HepG2 (cell line): ENCODE measurements around the gene MAN1A1. TPM values are rescaled to one million over a fixed set of nuclear protein-coding genes. Genes with fewer than 3 reads are reported as not detected.
A peak's percentile ranks its signal among the peaks of the same experiment; 100 is the strongest.

Experiments used
- ATRX ChIP-seq: sonication (generic); formaldehyde crosslinking; IDR thresholded peaks from 2 replicates; pipeline ENCODE4 v1.4.0; 2020; ENCODE audit warnings: missing genetic modification reagents, borderline replicate concordance
- FOXP4 ChIP-seq: sonication (generic); formaldehyde crosslinking; IDR thresholded peaks from 2 replicates; pipeline ENCODE4 v1.4.0; 2020; ENCODE audit warnings: missing genetic modification reagents
- HMGA1 ChIP-seq: sonication (generic); formaldehyde crosslinking; conservative IDR thresholded peaks from 2 replicates; pipeline ENCODE4 v1.4.0; 2020; ENCODE audit warnings: missing genetic modification reagents
- POGK ChIP-seq: sonication (generic); formaldehyde crosslinking; conservative IDR thresholded peaks from 2 replicates; pipeline ENCODE4 v1.8.0; 2022; ENCODE audit warnings: mild to moderate bottlenecking, moderate library complexity, missing genetic modification reagents
- RAD21 ChIP-seq: fragments of 450-650 bp; formaldehyde crosslinking; IDR thresholded peaks from 2 replicates; pipeline ENCODE4 v1.5.0; 2020; ENCODE audit warnings: mild to moderate bottlenecking
- SIN3A ChIP-seq: IDR thresholded peaks from 2 replicates; pipeline ENCODE4 v1.6.1; 2011; ENCODE audit warnings: low read depth, mild to moderate bottlenecking, control low read depth, low read length, borderline replicate concordance
- SKI ChIP-seq: fragments of 450-650 bp; IDR thresholded peaks from one replicate; pipeline ENCODE4 v1.6.1; 2018; ENCODE audit warnings: mild to moderate bottlenecking; ENCODE audit not compliant: partially characterized antibody
- SKIL ChIP-seq: sonication (generic); formaldehyde crosslinking; IDR thresholded peaks from 2 replicates; pipeline ENCODE4 v1.8.0; 2022; ENCODE audit warnings: missing genetic modification reagents, mild to moderate bottlenecking, moderate library complexity, borderline replicate concordance
- SRSF9 ChIP-seq: fragments of 200-400 bp; formaldehyde crosslinking; IDR thresholded peaks from 2 replicates; pipeline ENCODE4 v1.6.1; 2018; ENCODE audit warnings: borderline replicate concordance, mild to moderate bottlenecking, low read depth, low read length; ENCODE audit not compliant: insufficient read depth, poor library complexity, severe bottlenecking
- ZNF256 ChIP-seq: sonication (generic); formaldehyde crosslinking; conservative IDR thresholded peaks from 2 replicates; pipeline ENCODE4 v1.4.0; 2020; ENCODE audit warnings: missing genetic modification reagents
- ZNF333 ChIP-seq: sonication (generic); formaldehyde crosslinking; IDR thresholded peaks from 2 replicates; pipeline ENCODE4 v1.4.0; 2020; ENCODE audit warnings: mild to moderate bottlenecking, missing genetic modification reagents, borderline replicate concordance
- ZNF501 ChIP-seq: sonication (generic); formaldehyde crosslinking; IDR thresholded peaks from 2 replicates; pipeline ENCODE4 v1.5.1; 2020; ENCODE audit warnings: mild to moderate bottlenecking, moderate library complexity, missing genetic modification reagents
- ZNF569 ChIP-seq: sonication (generic); formaldehyde crosslinking; IDR thresholded peaks from 2 replicates; pipeline ENCODE4 v1.5.0; 2020; ENCODE audit warnings: mild to moderate bottlenecking, missing genetic modification reagents, moderate library complexity, borderline replicate concordance
- ZNF615 ChIP-seq: sonication (generic); formaldehyde crosslinking; IDR thresholded peaks from 2 replicates; pipeline ENCODE4 v1.5.0; 2020; ENCODE audit warnings: mild to moderate bottlenecking, missing genetic modification reagents, borderline replicate concordance
- ZNF619 ChIP-seq: sonication (generic); formaldehyde crosslinking; IDR thresholded peaks from 2 replicates; pipeline ENCODE4 v1.4.0; 2020; ENCODE audit warnings: mild to moderate bottlenecking, missing genetic modification reagents
- polyA plus RNA-seq, 8 experiments: library from polyadenylated mRNA; depleted of rRNA in 3 of 8; stranded (reverse) in 7 of 8; unstranded in 1 of 8; fragments of >200 nt; fragmentation: Illumina TruSeq in 4 of 8; extraction: Trizol in 4 of 8; gene quantifications; 2 replicates each; pipeline versions ENCODE4 v1.2.1 to v1.2.3, GENCODE V29; 2011 to 2016; ENCODE audit warnings: low read depth in 4 of 8, missing spikeins in 1 of 8, mixed read lengths in 1 of 8; ENCODE audit not compliant: insufficient read depth in 1 of 8
- total RNA-seq, 5 experiments: library from RNA; depleted of rRNA; stranded (reverse); fragments of >200 nt; fragmentation: Illumina TruSeq; extraction: Trizol; gene quantifications; 2 replicates each; pipeline ENCODE4 v1.2.3, GENCODE V29; 2016; ENCODE audit warnings: low read depth in 1 of 5
- TF ChIP-seq, protein P1 (sequence below): sonication (generic); formaldehyde crosslinking; IDR thresholded peaks from 2 replicates; pipeline ENCODE4 v1.4.0; 2020; ENCODE audit warnings: mild to moderate bottlenecking, missing genetic modification reagents
- TF ChIP-seq, protein P2 (sequence below): IDR thresholded peaks from 2 replicates; pipeline ENCODE4 v1.6.1; 2016; ENCODE audit warnings: mild to moderate bottlenecking, missing biosample characterization, missing genetic modification reagents

Gene MAN1A1
- total and polyA plus RNA-seq, 2 of the 13 experiments (the other 11 are each of a cell fraction or from before 2014, with no cell fraction given): 156 to 236 TPM

DNA sequence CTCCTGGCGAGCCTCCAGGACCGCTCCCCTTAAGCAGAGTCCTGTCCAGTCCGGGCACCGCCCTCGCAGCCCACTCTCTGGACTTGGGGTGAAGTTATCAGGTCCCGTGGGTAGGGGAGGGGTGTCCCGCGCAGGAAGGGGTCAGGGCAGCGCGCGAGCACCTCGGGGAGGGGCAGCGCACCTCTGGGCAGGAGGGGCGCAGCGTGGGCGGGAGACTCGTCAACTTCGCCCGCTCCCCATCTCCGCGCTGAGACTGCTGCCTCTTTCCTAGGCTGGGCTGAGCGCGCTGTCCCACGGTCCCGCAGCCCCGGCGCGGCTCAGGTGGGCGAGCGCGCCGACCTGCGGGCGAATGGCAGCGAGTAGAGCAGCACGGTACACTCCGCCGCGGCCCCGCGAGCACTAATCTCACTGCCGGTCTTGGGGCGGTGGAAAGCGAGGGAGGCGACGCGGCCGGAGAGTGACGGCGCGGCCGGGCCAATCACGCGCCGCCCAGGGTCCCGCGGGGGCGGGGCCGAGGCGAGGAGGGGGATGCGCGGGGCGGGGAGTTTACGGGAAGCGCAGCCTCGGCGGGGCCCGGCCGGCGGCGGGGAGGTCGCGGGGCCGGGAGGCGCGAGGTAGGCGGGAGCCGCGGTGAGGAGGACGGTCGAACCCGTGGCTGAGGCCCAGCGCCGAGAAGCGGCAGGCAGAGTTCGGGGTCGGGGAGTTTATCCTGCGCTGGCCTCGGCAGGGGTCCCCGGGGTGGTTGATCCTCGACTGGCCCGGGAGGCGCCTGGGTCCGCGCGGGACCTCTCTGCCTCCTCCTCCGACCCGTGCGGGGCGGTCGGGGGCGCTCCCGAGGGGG is at the start of gene MAN1A1 (continued):
- no peak for TF ChIP-seq SRSF9
- TF ChIP-seq POGK (CRISPR knock-in tag): peak; percentile 93
- peak; percentile 80 for TF ChIP-seq ZNF256
- TF ChIP-seq HMGA1 (CRISPR knock-in tag): no peak
- TF ChIP-seq RAD21 (CRISPR knock-in tag): peak; percentile 28; the same call in 1 of the 2 replicates
- TF ChIP-seq ZNF615 (CRISPR knock-in tag): no peak
- no peak; the same call in 1 of the 2 replicates for TF ChIP-seq ZNF333
- peak; percentile 93 for TF ChIP-seq ZNF619 (CRISPR knock-in tag)
- no peak for TF ChIP-seq SKI
- no peak for TF ChIP-seq ZNF569
- TF ChIP-seq SKIL: peak; percentile 91
- TF ChIP-seq FOXP4 (CRISPR knock-in tag): peak; percentile 46; the same call in 1 of the 2 replicates
- peak; percentile 96 for TF ChIP-seq ZNF501
- peak; percentile 73; the same call in 1 of the 2 replicates for TF ChIP-seq SIN3A
- TF ChIP-seq, protein P1, sequence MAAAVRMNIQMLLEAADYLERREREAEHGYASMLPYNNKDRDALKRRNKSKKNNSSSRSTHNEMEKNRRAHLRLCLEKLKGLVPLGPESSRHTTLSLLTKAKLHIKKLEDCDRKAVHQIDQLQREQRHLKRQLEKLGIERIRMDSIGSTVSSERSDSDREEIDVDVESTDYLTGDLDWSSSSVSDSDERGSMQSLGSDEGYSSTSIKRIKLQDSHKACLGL (CRISPR knock-in tag): peak; percentile 12; the same call in 1 of the 2 replicates
- TF ChIP-seq, protein P2, sequence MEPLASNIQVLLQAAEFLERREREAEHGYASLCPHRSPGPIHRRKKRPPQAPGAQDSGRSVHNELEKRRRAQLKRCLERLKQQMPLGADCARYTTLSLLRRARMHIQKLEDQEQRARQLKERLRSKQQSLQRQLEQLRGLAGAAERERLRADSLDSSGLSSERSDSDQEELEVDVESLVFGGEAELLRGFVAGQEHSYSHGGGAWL (CRISPR knock-in tag): peak; percentile 90
- TF ChIP-seq ATRX (CRISPR knock-in tag): no peak
